ENCODE results near the gene RIN1.
"Not testable (repeated sequence)": the region's sequence is repeated elsewhere in the genome, so short reads cannot be mapped to it uniquely, and the experiment has no call there.

RIN1 gene

DNA sequence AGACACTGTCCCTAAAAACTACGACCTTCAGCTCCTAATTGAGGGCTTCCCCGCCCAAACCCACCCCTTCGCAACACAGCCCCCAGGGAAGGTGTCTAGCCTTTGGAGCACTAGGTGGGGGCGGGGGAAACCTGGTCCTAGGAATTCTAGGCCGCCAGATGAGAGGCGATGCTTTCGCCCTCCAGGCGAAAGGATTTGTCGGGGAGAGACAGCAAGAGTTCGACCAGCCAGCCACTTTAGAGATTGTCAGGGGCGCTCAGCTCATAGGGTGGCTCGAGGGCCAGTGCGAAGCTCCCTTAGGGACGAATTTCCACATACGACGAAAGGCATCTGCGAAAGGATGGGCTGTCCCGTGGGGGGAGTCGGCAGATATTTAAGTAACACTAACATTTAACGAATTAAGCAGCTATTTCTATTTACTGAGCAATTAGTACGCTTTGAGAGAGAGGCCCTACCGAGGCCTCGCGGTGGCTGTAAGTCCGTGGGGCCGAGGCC is 24.7 kb downstream of the RIN1 start:
- H3K27me3 ChIP-seq (ENCODE audit: control insufficient read depth, insufficient read depth, low read length, poor library complexity, severe bottlenecking), result peaks cover 15% of the 10 kb centered on the region
- WGBS, 2 experiments, result 26 to 29% methylated on average over 26 of the region's 26 CpGs
- no peaks in the 10 kb centered on the region for H3K36me3 ChIP-seq (ENCODE audit: control insufficient read depth, insufficient read depth, low read length)
- H3K4me3 ChIP-seq (ENCODE audit: insufficient read depth, low read depth, low read length), result peak overlapping the region; percentile 36
- no peaks in the 10 kb centered on the region for H3K9me3 ChIP-seq (ENCODE audit: control insufficient read depth, low read length)
- peak overlapping the region; percentile 76 for H3K27ac ChIP-seq (ENCODE audit: insufficient read depth, low read depth, low read length, poor library complexity, severe bottlenecking)
- peaks cover 13% of the 10 kb centered on the region for H3K4me1 ChIP-seq (ENCODE audit: control insufficient read depth, insufficient read depth, low read length)

DNA sequence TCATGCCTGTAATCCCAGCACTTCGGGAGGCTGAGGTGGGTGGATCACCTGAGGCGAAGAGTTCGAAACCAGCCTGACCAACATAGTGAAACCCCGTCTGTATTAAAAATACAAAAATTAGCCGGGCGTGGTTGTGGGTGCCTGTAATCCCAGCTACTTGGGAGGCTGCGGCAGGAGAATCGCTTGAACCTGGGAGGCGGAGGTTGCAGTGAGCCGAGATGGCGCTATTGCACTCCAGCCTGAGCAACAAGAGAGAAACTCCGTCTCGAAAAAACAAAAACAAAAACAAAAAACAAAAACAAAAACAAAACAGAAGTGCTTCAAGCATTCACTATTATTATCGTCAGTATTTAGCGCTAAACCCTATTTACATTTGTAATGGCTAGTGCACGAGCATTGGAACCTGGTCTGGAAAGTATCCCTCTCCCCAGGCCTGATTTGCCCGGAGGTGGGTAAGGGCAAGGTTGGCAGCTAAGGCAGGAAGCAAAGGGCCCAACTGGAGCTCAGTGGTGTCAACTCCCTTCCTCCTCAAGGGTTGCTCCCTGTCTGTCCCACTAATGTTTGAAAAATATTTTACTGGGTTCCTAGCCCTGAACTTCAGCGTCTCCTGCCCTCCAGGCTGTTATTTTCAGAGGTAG is 25.3 kb downstream of the RIN1 start:
- not testable (repeated sequence) for H3K4me3 ChIP-seq (ENCODE audit: insufficient read depth, low read depth, low read length); H3K9me3 ChIP-seq (ENCODE audit: control insufficient read depth, low read length); H3K36me3 ChIP-seq (ENCODE audit: control insufficient read depth, insufficient read depth, low read length); H3K27ac ChIP-seq (ENCODE audit: insufficient read depth, low read depth, low read length, poor library complexity, severe bottlenecking); H3K27me3 ChIP-seq (ENCODE audit: control insufficient read depth, insufficient read depth, low read length, poor library complexity, severe bottlenecking); H3K4me1 ChIP-seq (ENCODE audit: control insufficient read depth, insufficient read depth, low read length)
- WGBS, 2 experiments, result 89 to 91% methylated on average over 18 of the region's 18 CpGs

GRCh38 chr11:66310324-66310723 is 25.9 kb downstream of the RIN1 start:
- H3K4me1 ChIP-seq (ENCODE audit: control insufficient read depth, insufficient read depth, low read length), result peaks cover 10% of the 10 kb centered on the region
- H3K4me3 ChIP-seq (ENCODE audit: insufficient read depth, low read depth, low read length), result no peak overlapping the region
- peaks cover 8% of the 10 kb centered on the region for H3K27me3 ChIP-seq (ENCODE audit: control insufficient read depth, insufficient read depth, low read length, poor library complexity, severe bottlenecking)
- no peak overlapping the region for H3K27ac ChIP-seq (ENCODE audit: insufficient read depth, low read depth, low read length, poor library complexity, severe bottlenecking)
- H3K36me3 ChIP-seq (ENCODE audit: control insufficient read depth, insufficient read depth, low read length), result no peaks in the 10 kb centered on the region
- H3K9me3 ChIP-seq (ENCODE audit: control insufficient read depth, low read length), result no peaks in the 10 kb centered on the region
- WGBS, 2 experiments, result 93 to 94% methylated on average over 8 of the region's 8 CpGs

- H3K36me3 ChIP-seq (ENCODE audit: control insufficient read depth, insufficient read depth, low read length), result no peaks in the 10 kb centered on the region
- H3K27ac ChIP-seq (ENCODE audit: insufficient read depth, low read depth, low read length, poor library complexity, severe bottlenecking), result no peak overlapping the region
- H3K9me3 ChIP-seq (ENCODE audit: control insufficient read depth, low read length), result no peaks in the 10 kb centered on the region
- H3K27me3 ChIP-seq (ENCODE audit: control insufficient read depth, insufficient read depth, low read length, poor library complexity, severe bottlenecking), result peaks cover 8% of the 10 kb centered on the region
- H3K4me1 ChIP-seq (ENCODE audit: control insufficient read depth, insufficient read depth, low read length), result peaks cover 10% of the 10 kb centered on the region
- no peak overlapping the region for H3K4me3 ChIP-seq (ENCODE audit: insufficient read depth, low read depth, low read length)
- 87% methylated on average over 3 of the region's 3 CpGs for WGBS, 2 experiments
Observed at GRCh38 chr11:66309475-66309874, 26.8 kb downstream of the RIN1 start.

DNA sequence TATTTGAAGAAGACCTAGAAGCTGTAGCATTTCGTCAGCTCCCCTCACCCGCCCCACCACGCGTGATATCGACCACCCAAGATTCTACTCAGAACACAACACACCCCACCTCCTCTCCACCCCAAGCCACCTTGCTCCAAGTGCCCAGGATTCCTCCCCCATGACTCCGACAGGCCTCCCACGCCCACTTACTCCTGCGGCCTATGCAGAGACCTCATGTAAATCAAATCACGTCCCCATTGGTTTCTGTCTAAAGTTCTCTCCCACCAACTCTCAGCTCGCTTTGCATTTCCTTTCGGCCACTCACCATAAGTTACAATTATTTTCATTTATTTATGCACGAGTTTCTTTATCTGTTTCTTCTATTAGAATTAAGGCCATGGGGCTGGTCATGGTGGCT is 33.6 kb downstream of the RIN1 start:
- 90 to 93% methylated on average over 12 of the region's 12 CpGs for WGBS, 2 experiments
- Histone ChIP-seq H3K4me3 (ENCODE audit: insufficient read depth, low read depth, low read length) (no peak overlapping the region), H3K9me3 (ENCODE audit: control insufficient read depth, low read length) (no peaks in the 10 kb centered on the region), H3K4me1 (ENCODE audit: control insufficient read depth, insufficient read depth, low read length) (peaks cover 4% of the 10 kb centered on the region), H3K27ac (ENCODE audit: insufficient read depth, low read depth, low read length, poor library complexity, severe bottlenecking) (no peak overlapping the region), H3K36me3 (ENCODE audit: control insufficient read depth, insufficient read depth, low read length) (no peaks in the 10 kb centered on the region), H3K27me3 (ENCODE audit: control insufficient read depth, insufficient read depth, low read length, poor library complexity, severe bottlenecking) (no peaks in the 10 kb centered on the region)

- WGBS, 2 experiments, result 89 to 95% methylated on average over 3 of the region's 3 CpGs
- Histone ChIP-seq H3K4me1 (ENCODE audit: control insufficient read depth, insufficient read depth, low read length) (peaks cover 10% of the 10 kb centered on the region), H3K27ac (ENCODE audit: insufficient read depth, low read depth, low read length, poor library complexity, severe bottlenecking) (no peak overlapping the region), H3K36me3 (ENCODE audit: control insufficient read depth, insufficient read depth, low read length) (no peaks in the 10 kb centered on the region), H3K9me3 (ENCODE audit: control insufficient read depth, low read length) (no peaks in the 10 kb centered on the region), H3K27me3 (ENCODE audit: control insufficient read depth, insufficient read depth, low read length, poor library complexity, severe bottlenecking) (peaks cover 2% of the 10 kb centered on the region), H3K4me3 (ENCODE audit: insufficient read depth, low read depth, low read length) (no peak overlapping the region)
Observed at GRCh38 chr11:66299186-66299585, 37.0 kb downstream of the RIN1 start.

DNA sequence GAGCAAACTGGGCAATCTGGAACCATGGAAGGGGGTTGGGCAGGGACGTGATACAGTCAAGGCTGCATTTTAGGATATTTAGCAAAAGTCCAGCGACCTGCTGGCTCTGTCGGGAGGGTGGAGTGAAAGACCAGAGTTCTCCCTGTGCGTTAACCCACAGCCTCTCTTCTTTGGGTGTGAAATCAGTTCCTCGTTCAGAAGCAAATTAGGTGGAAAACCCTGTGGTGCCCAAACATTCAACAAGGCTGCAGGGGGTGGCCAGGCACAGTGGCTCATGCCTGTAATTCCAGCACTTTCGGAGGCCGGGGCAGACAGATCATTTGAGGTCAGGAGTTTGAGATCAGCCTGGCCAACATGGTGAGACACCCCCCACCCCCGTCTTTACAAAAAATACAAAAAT is 38.6 kb downstream of the RIN1 start:
- H3K9me3 ChIP-seq (ENCODE audit: control insufficient read depth, low read length), result no peaks in the 10 kb centered on the region
- 28 to 33% methylated on average over 7 to 8 of the region's 8 CpGs for WGBS, 2 experiments
- H3K36me3 ChIP-seq (ENCODE audit: control insufficient read depth, insufficient read depth, low read length), result no peaks in the 10 kb centered on the region
- H3K4me3 ChIP-seq (ENCODE audit: insufficient read depth, low read depth, low read length), result no peak overlapping the region
- peaks cover 18% of the 10 kb centered on the region for H3K27me3 ChIP-seq (ENCODE audit: control insufficient read depth, insufficient read depth, low read length, poor library complexity, severe bottlenecking)
- peaks cover 10% of the 10 kb centered on the region for H3K4me1 ChIP-seq (ENCODE audit: control insufficient read depth, insufficient read depth, low read length)
- H3K27ac ChIP-seq (ENCODE audit: insufficient read depth, low read depth, low read length, poor library complexity, severe bottlenecking), result no peak overlapping the region

DNA sequence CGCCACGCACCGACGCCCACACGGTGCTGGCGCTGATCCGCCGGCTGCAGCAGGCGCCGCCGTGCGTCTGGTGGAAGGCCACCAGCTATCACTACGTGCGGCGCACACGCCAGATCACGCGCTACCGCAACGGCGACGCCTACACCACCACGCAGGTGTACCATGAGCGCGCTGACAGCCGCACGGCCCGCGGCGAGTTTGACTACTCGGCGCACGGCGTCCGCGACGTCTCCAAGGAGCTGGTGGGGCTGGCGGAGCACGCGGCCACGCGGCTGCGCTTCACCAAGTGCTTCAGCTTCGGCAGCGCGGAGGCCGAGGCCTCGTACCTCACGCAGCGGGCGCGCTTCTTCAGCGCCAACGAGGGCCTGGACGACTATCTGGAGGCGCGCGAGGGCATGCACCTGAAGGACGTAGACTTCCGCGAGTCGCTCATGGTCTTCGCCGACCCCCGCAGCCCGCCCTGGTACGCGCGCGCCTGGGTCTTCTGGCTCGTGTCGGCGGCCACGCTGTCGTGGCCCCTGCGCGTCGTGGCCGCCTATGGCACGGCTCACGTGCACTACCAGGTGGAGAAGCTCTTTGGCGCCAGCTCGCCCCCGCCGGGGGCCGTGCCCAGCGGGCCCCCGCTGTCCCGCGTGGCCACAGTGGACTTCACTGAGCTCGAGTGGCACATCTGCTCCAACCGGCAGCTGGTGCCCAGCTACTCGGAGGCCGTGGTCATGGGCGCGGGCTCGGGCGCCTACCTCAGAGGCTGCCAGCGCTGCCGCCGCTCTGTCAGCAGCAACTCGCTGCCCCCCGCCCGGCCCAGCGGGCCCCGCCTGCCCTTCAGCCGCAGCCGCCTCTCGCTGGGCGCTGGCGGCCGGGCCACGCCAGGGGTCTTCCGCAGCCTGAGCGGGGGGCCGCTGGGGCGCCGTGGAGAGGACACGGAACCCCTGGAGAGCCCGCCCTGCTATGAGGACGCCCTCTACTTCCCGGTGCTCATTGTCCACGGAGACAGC is 41.3 kb downstream of the RIN1 start:
- Histone ChIP-seq H3K4me1 (ENCODE audit: control insufficient read depth, insufficient read depth, low read length) (peaks cover 18% of the 10 kb centered on the region), H3K36me3 (ENCODE audit: control insufficient read depth, insufficient read depth, low read length) (no peaks in the 10 kb centered on the region), H3K4me3 (ENCODE audit: insufficient read depth, low read depth, low read length) (no peak overlapping the region), H3K27ac (ENCODE audit: insufficient read depth, low read depth, low read length, poor library complexity, severe bottlenecking) (no peak overlapping the region), H3K27me3 (ENCODE audit: control insufficient read depth, insufficient read depth, low read length, poor library complexity, severe bottlenecking) (peaks cover 45% of the 10 kb centered on the region), H3K9me3 (ENCODE audit: control insufficient read depth, low read length) (no peaks in the 10 kb centered on the region)
- 95 to 96% methylated on average over 123 of the region's 123 CpGs for WGBS, 2 experiments

DNA sequence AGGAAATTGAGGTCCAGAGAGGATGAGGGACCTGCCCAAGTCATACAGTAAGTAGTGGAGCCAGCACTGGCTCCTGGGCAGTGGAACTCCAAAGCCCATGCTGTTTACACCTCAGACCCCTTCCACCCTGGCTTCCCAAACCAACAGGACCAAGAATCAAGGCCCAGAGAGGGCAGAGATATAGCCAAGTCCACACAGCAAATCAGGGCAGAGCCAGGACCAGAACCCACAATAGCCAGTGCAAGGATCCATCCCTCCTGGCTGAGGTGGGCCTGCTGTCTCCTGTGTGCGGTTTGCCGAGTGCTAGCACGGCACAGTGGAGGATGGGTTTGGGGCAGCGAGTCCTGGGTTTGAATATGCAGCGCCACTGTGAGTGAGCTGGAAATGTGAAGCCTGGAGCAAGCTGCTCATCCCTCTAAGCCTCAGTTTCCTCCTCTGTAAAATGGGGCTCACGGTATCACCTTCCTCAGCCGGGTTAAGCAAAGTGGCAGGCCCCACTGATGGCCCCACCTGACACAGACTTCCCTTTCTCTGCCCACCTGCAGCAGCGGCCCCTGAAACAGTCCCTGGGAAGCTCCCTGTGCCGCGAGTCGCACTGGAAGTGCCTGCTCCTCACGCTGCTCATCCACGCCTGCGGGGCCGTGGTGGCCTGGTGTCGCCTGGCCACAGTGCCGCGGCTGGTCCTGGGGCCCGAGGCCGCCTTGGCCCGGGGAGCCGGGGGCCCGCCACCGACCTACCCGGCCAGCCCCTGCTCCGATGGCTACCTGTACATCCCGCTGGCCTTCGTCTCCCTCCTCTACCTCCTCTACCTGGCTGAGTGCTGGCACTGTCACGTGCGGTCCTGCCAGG is 42.2 kb downstream of the RIN1 start:
- no peak overlapping the region for H3K27ac ChIP-seq (ENCODE audit: insufficient read depth, low read depth, low read length, poor library complexity, severe bottlenecking)
- peaks cover 22% of the 10 kb centered on the region for H3K4me1 ChIP-seq (ENCODE audit: control insufficient read depth, insufficient read depth, low read length)
- WGBS, 2 experiments, result 92% methylated on average over 30 of the region's 30 CpGs
- H3K27me3 ChIP-seq (ENCODE audit: control insufficient read depth, insufficient read depth, low read length, poor library complexity, severe bottlenecking), result peaks cover 48% of the 10 kb centered on the region
- H3K9me3 ChIP-seq (ENCODE audit: control insufficient read depth, low read length), result no peaks in the 10 kb centered on the region
- no peak overlapping the region for H3K4me3 ChIP-seq (ENCODE audit: insufficient read depth, low read depth, low read length)
- H3K36me3 ChIP-seq (ENCODE audit: control insufficient read depth, insufficient read depth, low read length), result no peaks in the 10 kb centered on the region
